ENCODE data around the gene PARS2. TPM values are rescaled to one million over a fixed set of nuclear protein-coding genes. Genes with fewer than 3 reads are reported as not detected.

PARS2 gene
- total RNA-seq, 4 donors from 2014 or later: 2.3 to 5.7 (median 3.1) TPM

DNA sequence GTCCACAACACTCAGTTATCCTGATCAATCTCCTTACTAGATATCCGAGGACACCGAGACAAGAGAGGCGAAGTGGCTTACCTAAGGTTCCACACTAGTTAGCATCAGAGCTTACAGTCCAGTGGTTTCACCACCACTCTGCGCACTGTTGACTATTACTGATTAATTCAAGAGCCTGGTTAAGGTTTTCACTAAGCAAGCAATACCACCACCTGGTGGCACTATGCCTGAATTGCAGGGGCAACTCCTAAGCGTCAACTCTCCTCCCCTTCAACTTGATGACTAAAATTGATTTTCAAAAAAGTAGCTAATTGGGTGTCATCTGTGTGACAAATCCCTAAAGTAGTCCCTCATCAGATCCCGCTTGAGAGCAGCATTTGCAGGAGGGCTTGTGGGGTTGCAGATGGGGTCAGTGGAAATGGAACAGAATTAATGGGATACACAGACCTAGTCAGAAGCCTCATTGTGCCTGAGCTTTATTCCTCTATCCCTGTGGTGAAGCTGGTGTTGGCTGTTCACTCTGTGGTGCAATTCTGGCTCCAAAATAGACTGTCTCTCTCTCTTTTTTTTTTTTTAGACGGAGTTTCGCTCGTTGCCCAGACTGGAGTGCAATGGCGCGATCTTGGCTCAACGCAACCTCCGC is 27.7 kb upstream of the PARS2 start:
- Histone ChIP-seq H3K27ac (peak overlapping the region in 2 of 4 donors; percentile 90 to 94), H3K9me3 (peaks cover 0 to 5% (median 4%) of the 10 kb centered on the region in 3 donors)
- DNase-seq: no peak

DNA sequence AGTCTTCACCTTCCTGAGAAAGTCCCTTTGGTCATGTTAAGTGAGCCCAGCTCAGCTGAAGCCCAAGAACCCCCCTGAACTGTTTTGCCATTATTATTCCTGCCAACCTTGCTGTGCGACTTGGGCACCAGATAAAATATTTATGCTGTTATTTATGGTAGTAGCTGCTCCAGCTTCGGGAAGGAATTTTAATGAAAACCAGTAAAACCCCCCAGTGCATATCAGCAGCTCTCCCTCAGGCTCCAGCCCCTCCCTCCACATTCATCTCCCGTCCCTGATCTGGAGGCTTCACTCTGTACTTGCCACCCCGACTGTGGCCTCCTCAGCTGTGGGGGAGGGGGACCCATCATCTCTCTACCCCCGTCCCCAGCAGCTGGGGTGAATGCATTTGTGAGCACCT is 24.1 kb upstream of the PARS2 start:
- peaks cover 0 to 12% (median 0%) of the 10 kb centered on the region in 3 donors for H3K4me1 ChIP-seq
- H3K4me3 ChIP-seq: no peak overlapping the region
- peaks cover 6 to 99% (median 6%) of the 10 kb centered on the region in 3 donors for H3K36me3 ChIP-seq
- no peak overlapping the region for H3K27ac ChIP-seq
- H3K27me3 ChIP-seq: peaks cover 0 to 9% (median 0%) of the 10 kb centered on the region in 4 donors
- intact Hi-C loops (cut with DNase I): no loop called here
- TF ChIP-seq, protein P1, sequence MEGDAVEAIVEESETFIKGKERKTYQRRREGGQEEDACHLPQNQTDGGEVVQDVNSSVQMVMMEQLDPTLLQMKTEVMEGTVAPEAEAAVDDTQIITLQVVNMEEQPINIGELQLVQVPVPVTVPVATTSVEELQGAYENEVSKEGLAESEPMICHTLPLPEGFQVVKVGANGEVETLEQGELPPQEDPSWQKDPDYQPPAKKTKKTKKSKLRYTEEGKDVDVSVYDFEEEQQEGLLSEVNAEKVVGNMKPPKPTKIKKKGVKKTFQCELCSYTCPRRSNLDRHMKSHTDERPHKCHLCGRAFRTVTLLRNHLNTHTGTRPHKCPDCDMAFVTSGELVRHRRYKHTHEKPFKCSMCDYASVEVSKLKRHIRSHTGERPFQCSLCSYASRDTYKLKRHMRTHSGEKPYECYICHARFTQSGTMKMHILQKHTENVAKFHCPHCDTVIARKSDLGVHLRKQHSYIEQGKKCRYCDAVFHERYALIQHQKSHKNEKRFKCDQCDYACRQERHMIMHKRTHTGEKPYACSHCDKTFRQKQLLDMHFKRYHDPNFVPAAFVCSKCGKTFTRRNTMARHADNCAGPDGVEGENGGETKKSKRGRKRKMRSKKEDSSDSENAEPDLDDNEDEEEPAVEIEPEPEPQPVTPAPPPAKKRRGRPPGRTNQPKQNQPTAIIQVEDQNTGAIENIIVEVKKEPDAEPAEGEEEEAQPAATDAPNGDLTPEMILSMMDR (IDR thresholded peaks at IDR 0.05): no peak
- TF ChIP-seq POLR2A (IDR thresholded peaks at IDR 0.05): no peak
- peaks cover 0 to 5% (median 4%) of the 10 kb centered on the region in 3 donors for H3K9me3 ChIP-seq
- DNase-seq: no peak
- WGBS, 2 donors: 67 to 74% methylated on average over 4 to 5 of the region's 5 CpGs

More for the DNA sequence above, 27.7 kb upstream of the PARS2 start:
- H3K4me1 ChIP-seq: peaks cover 12 to 47% (median 12%) of the 10 kb centered on the region in 3 donors
- H3K4me3 ChIP-seq: no peak overlapping the region
- no peak for TF ChIP-seq POLR2A (IDR thresholded peaks at IDR 0.05)
- TF ChIP-seq, protein P1 (IDR thresholded peaks at IDR 0.05): peak in 5 of 6 experiments; percentile 35 to 77 (median 42)
- intact Hi-C loops (cut with DNase I): no loop called here
- peaks cover 0 to 6% (median 0%) of the 10 kb centered on the region in 4 donors for H3K27me3 ChIP-seq
- peaks cover under 1 to 63% (median 2%) of the 10 kb centered on the region in 3 donors for H3K36me3 ChIP-seq
- 84 to 92% methylated on average over 13 of the region's 13 CpGs for WGBS, 2 donors

DNA sequence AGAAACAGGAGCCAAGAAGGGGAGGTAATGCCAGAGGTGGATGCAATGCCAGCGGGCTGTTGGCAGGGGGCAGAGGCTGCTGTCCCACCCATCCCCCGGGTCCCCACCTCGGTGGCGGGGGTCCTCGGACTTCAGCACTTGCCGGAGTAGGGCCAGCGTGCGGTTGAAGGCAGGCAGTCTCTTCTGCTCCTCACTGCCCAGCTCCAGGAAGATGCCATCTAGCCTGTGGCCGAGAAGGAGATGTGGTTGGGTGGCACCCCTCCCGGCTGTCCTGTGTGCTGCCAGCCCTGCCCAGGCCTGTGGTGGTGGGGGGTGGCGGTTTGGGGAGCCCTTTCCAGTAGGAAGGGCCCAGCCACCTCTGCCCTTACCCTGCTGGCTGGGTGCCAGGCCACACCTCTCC is 23.3 kb upstream of the PARS2 start:
- intact Hi-C loops (cut with DNase I): no loop called here
- TF ChIP-seq POLR2A (IDR thresholded peaks at IDR 0.05): no peak
- TF ChIP-seq, protein P1 (IDR thresholded peaks at IDR 0.05): no peak
- DNase-seq: no peak
- 82% methylated on average over 9 of the region's 11 CpGs; no CpG with 5 or more reads in 1 of the 2 donors for WGBS, 2 donors
- H3K27me3 ChIP-seq: peaks cover 0 to 10% (median 0%) of the 10 kb centered on the region in 4 donors
- peaks cover 0 to 3% (median 0%) of the 10 kb centered on the region in 3 donors for H3K4me1 ChIP-seq
- peaks cover 0 to 5% (median 4%) of the 10 kb centered on the region in 3 donors for H3K9me3 ChIP-seq
- peaks cover 6 to 100% (median 6%) of the 10 kb centered on the region in 3 donors for H3K36me3 ChIP-seq
- H3K27ac ChIP-seq: no peak overlapping the region
- no peak overlapping the region for H3K4me3 ChIP-seq

DNA sequence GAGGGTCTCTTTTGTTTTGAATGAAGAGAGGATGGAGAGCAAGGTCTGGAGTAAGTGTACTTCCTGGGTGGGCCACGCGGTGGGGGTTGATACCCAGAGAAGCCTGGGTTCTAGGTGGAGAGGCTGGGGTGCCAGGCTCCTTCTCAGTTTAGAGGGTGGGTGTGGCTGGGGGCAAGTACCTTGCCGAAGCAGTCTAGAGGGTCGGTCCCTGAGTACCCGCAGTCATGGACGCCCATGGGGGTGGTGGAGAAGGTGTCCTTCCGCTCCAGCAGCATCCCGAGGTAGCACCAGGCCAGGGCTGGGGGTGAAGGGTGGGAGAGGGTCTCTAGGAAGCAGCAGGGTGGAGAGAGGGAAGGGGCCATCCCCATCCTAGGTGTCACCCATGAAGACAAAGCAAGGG is 22.5 kb upstream of the PARS2 start:
- no peaks in the 10 kb centered on the region for H3K9me3 ChIP-seq
- DNase-seq: no peak
- intact Hi-C loops (cut with DNase I): no loop called here
- TF ChIP-seq, protein P1 (IDR thresholded peaks at IDR 0.05): no peak
- TF ChIP-seq POLR2A (IDR thresholded peaks at IDR 0.05): no peak
- peaks cover 6 to 100% (median 6%) of the 10 kb centered on the region in 3 donors for H3K36me3 ChIP-seq
- no peak overlapping the region for H3K4me3 ChIP-seq
- WGBS, 2 donors: 88 to 92% methylated on average over 3 to 7 of the region's 8 CpGs
- no peak overlapping the region for H3K27ac ChIP-seq
- H3K4me1 ChIP-seq: peaks cover 0 to 3% (median 0%) of the 10 kb centered on the region in 3 donors
- peaks cover 0 to 16% (median 0%) of the 10 kb centered on the region in 4 donors for H3K27me3 ChIP-seq

DNA sequence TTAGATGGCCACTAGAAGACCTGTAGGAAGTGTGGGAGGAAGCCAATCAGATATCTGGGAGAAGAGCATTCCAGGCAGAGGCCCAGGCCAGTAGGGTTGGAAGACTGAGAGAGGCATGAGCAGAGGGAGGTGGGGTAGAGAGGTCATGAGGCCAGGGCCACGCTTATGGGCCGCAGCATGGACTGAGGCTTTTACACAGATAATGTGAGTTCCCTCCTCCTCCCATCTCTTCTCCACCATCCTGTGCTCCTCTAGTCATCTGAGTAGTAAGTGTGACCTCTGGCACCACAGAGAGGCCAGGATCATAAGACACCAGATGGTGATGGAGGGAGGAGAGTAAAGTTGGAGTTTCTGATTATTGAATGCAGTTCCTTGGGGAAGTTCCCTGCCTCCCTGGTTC is 19.7 kb upstream of the PARS2 start:
- intact Hi-C loops (cut with DNase I): no loop called here
- TF ChIP-seq, protein P1 (IDR thresholded peaks at IDR 0.05): no peak
- TF ChIP-seq POLR2A (IDR thresholded peaks at IDR 0.05): no peak
- DNase-seq: no peak
- 93 to 94% methylated on average over 2 of the region's 2 CpGs for whole genome bisulfite sequencing, 2 donors
- no peak overlapping the region for H3K27ac ChIP-seq
- no peak overlapping the region for H3K4me3 ChIP-seq
- H3K9me3 ChIP-seq: no peaks in the 10 kb centered on the region
- peaks cover 6 to 100% (median 6%) of the 10 kb centered on the region in 3 donors for H3K36me3 ChIP-seq
- H3K27me3 ChIP-seq: peaks cover 0 to 38% (median 0%) of the 10 kb centered on the region in 4 donors
- H3K4me1 ChIP-seq: peaks cover 0 to 13% (median 0%) of the 10 kb centered on the region in 3 donors
